ENCODE data around the gene MAGI2.

GRCh38 chr7:77982926-77983550 lies 1470.4 kb downstream of the MAGI2 start:
- TF ChIP-seq ZC3H10 (CRISPR knock-in tag; IDR thresholded peaks at IDR 0.05) (no peak), ZNF8 (CRISPR knock-in tag; IDR thresholded peaks at IDR 0.05) (no peak)

All from SK-N-SH treated with all-trans-retinoic acid at 6 μM for 48 hours (cell line).